IMR-90 (cell line): ENCODE results near the gene RFXANK. TPM values are rescaled to one million over a fixed set of nuclear protein-coding genes. Genes with fewer than 3 reads are reported as not detected.

Experiments used
- ATAC-seq: fragments of 200-7000 bp; cut with Tn5 transposase; 2 replicates; pipeline ENCODE4 v1.9.1; 2020; ENCODE audit warnings: low read depth, mild to moderate bottlenecking, moderate library complexity
- Bru-seq: library from RNA; stranded (reverse); fragments of 400-500 nt; gene quantifications from one replicate; lab custom pipeline; 2021; lab: Mats Ljungman, UMichigan
- BruChase-seq, 2 experiments: library from RNA; stranded (reverse); fragments of 400-500 nt; gene quantifications; one replicate each; lab custom pipeline; 2021; lab: Mats Ljungman, UMichigan
- BruUV-seq: library from RNA; stranded (reverse); fragments of 400-500 nt; replicated peaks from 2 replicates; lab custom pipeline; 2021; lab: Mats Ljungman, UMichigan
- CTCF ChIA-PET: fragments of 300-600 bp; formaldehyde crosslinking; extraction: SDS; loops from one replicate; lab custom pipeline; 2021; ENCODE audit warnings: antibody characterized with exemption; lab: Yijun Ruan, JAX
- POLR2A ChIA-PET: fragments of 300-600 bp; sonication (Branson Sonifier 250); formaldehyde crosslinking; loops from one replicate; lab custom pipeline; 2022; ENCODE audit warnings: antibody characterized with exemption; ENCODE audit not compliant: unreplicated experiment; lab: Charles Lee
- DNase-seq: peaks from one replicate; pipeline ENCODE4 v3.0.0; 2013
- H2AFZ ChIP-seq: replicated peaks from 2 replicates; pipeline ENCODE3; 2013; ENCODE audit warnings: low read length, mild to moderate bottlenecking; ENCODE audit not compliant: poor library complexity
- H2AK5ac ChIP-seq: 2 replicates; pipeline ENCODE4 v1.6.1; 2013; ENCODE audit warnings: low read depth, low read length, inconsistent platforms
- H2AK9ac ChIP-seq: replicated peaks from 2 replicates; pipeline ENCODE3; 2013; ENCODE audit warnings: mild to moderate bottlenecking, low read depth, low read length, moderate library complexity; ENCODE audit not compliant: poor library complexity
- H2BK120ac ChIP-seq: 2 replicates; pipeline ENCODE4 v1.6.1; 2013; ENCODE audit warnings: low read depth, low read length, inconsistent platforms
- H2BK15ac ChIP-seq: 3 replicates; pipeline ENCODE4 v1.6.1; 2013; ENCODE audit warnings: low read depth, low read length, inconsistent platforms
- H2BK20ac ChIP-seq: 2 replicates; pipeline ENCODE4 v1.6.1; 2013; ENCODE audit warnings: low read depth, mild to moderate bottlenecking, inconsistent platforms, low read length, moderate library complexity
- H2BK5ac ChIP-seq: 2 replicates; pipeline ENCODE4 v1.6.1; 2013; ENCODE audit warnings: mild to moderate bottlenecking, low read depth, low read length, inconsistent platforms; ENCODE audit not compliant: poor library complexity, severe bottlenecking
- H3K14ac ChIP-seq: replicated peaks from 2 replicates; pipeline ENCODE4 v1.6.1; 2013; ENCODE audit warnings: low read depth, low read length, inconsistent platforms
- H3K18ac ChIP-seq: 2 replicates; pipeline ENCODE4 v1.6.1; 2013; ENCODE audit warnings: low read depth, low read length, control low read depth
- H3K23ac ChIP-seq: 2 replicates; pipeline ENCODE4 v1.6.1; 2013; ENCODE audit warnings: low read depth, low read length, inconsistent platforms
- H3K27ac ChIP-seq: 2 replicates; pipeline ENCODE4 v1.5.1; 2013; ENCODE audit warnings: mild to moderate bottlenecking, control low read depth, low read length; ENCODE audit not compliant: insufficient read depth
- H3K27me3 ChIP-seq: 2 replicates; pipeline ENCODE4 v1.6.1; 2013; ENCODE audit warnings: low read length; ENCODE audit not compliant: control insufficient read depth, insufficient read depth
- H3K36me3 ChIP-seq: 2 replicates; pipeline ENCODE4 v1.6.1; 2013; ENCODE audit warnings: low read length, mixed read lengths; ENCODE audit not compliant: control insufficient read depth, insufficient read depth
- H3K4ac ChIP-seq: 2 replicates; pipeline ENCODE4 v1.6.1; 2013; ENCODE audit warnings: low read depth, low read length, inconsistent platforms
- H3K4me1 ChIP-seq: 2 replicates; pipeline ENCODE4 v1.6.1; 2013; ENCODE audit warnings: low read length, mixed read lengths; ENCODE audit not compliant: control insufficient read depth, insufficient read depth
- H3K4me2 ChIP-seq: 2 replicates; pipeline ENCODE4 v1.6.1; 2013; ENCODE audit warnings: low read depth, mild to moderate bottlenecking, control low read depth, low read length, moderate library complexity
- H3K4me3 ChIP-seq: 2 replicates; pipeline ENCODE4 v1.5.1; 2013; ENCODE audit warnings: low read depth, mild to moderate bottlenecking, control low read depth, low read length, moderate library complexity; ENCODE audit not compliant: insufficient read depth
- H3K56ac ChIP-seq: 2 replicates; pipeline ENCODE4 v1.6.1; 2013; ENCODE audit warnings: low read length, inconsistent platforms; ENCODE audit not compliant: insufficient read depth; ENCODE audit errors: extremely low read depth
- H3K79me1 ChIP-seq, 2 experiments: 2 replicates each; pipeline ENCODE4 v1.6.1; 2013; ENCODE audit warnings: low read length in 2 of 2, inconsistent platforms in 1 of 2, low read depth in 1 of 2
- H3K9ac ChIP-seq: 2 replicates; pipeline ENCODE4 v1.6.1; 2013; ENCODE audit warnings: low read depth, low read length, control low read depth
- H3K9me1 ChIP-seq: 2 replicates; pipeline ENCODE4 v1.6.1; 2013; ENCODE audit warnings: low read length, inconsistent platforms; ENCODE audit not compliant: insufficient read depth
- H3K9me3 ChIP-seq: 2 replicates; pipeline ENCODE4 v1.6.1; 2013; ENCODE audit warnings: low read length; ENCODE audit not compliant: control insufficient read depth, insufficient read depth
- H4K20me1 ChIP-seq: 2 replicates; pipeline ENCODE4 v1.6.1; 2013; ENCODE audit warnings: low read length, inconsistent platforms; ENCODE audit not compliant: insufficient read depth
- H4K5ac ChIP-seq: 2 replicates; pipeline ENCODE4 v1.6.1; 2013; ENCODE audit warnings: mild to moderate bottlenecking, low read depth, low read length, control low read depth
- H4K8ac ChIP-seq, 2 experiments: 2 replicates each; pipeline ENCODE4 v1.6.1; 2013; ENCODE audit warnings: low read depth in 2 of 2, low read length in 2 of 2, control low read depth in 1 of 2, inconsistent platforms in 1 of 2
- H4K91ac ChIP-seq: 2 replicates; pipeline ENCODE4 v1.6.1; 2013; ENCODE audit warnings: low read depth, low read length, inconsistent platforms; ENCODE audit not compliant: insufficient read depth
- CEBPB ChIP-seq: IDR thresholded peaks from 2 replicates; pipeline ENCODE4 v1.6.1; 2012; ENCODE audit warnings: low read depth, low read length, improper control_type of control experiment
- CHD1 ChIP-seq: IDR thresholded peaks from 2 replicates; pipeline ENCODE4 v1.6.1; 2012; ENCODE audit warnings: low read depth, low read length, improper control_type of control experiment
- FOS ChIP-seq: fragments of 150-350 bp; IDR thresholded peaks from 2 replicates; pipeline ENCODE4 v1.6.1; 2016; ENCODE audit warnings: low read depth, low read length
- MAZ ChIP-seq: IDR thresholded peaks from 2 replicates; pipeline ENCODE4 v1.6.1; 2012; ENCODE audit warnings: low read depth, mild to moderate bottlenecking, low read length, improper control_type of control experiment, moderate library complexity, borderline replicate concordance
- USF2 ChIP-seq: fragments of 150-350 bp; IDR thresholded peaks from 2 replicates; pipeline ENCODE4 v1.6.1; 2017; ENCODE audit warnings: mild to moderate bottlenecking, antibody characterized with exemption, low read length, low read depth
- WGBS, 2 experiments: methylation state at CpG; one replicate each; pipeline versions ENCODE4 v1.1.5 to v1.1.7; 2013; ENCODE audit warnings: missing lambda C conversion rate in 2 of 2; ENCODE audit not compliant: insufficient read length in 1 of 2; ENCODE audit errors: extremely low coverage in 2 of 2; 5-methylcytosine and 5-hydroxymethylcytosine counted together
- dilution Hi-C: fragments of 300-500 bp; cut with HindIII; formaldehyde crosslinking; loops from one replicate; pipeline ENCODE4 v1.14.3; 2018; ENCODE audit warnings: low sequenced_read_pairs; ENCODE audit not compliant: unreplicated experiment
- in situ Hi-C: fragments of 300-500 bp; cut with MboI; formaldehyde crosslinking; loops from 3 replicates; pipeline ENCODE4 v1.14.3; 2019; ENCODE audit warnings: low sequenced_read_pairs, inconsistent platforms, mixed read lengths
- intact Hi-C: fragments of 100-400 bp; cut with micrococcal nuclease; formaldehyde crosslinking; loops from 2 replicates; pipeline ENCODE4 v1.10.0; 2022
- long read RNA-seq: library from polyadenylated mRNA; unstranded; transcript quantifications from one replicate; pipeline ENCODE4 v2.0.0, GENCODE V29; 2021; ENCODE audit not compliant: unreplicated experiment
- polyA plus RNA-seq, 3 experiments: library from polyadenylated mRNA; depleted of rRNA; stranded (reverse); fragments of >200 nt; gene quantifications; 2 replicates each; pipeline ENCODE4 v1.2.3, GENCODE V29; 2012; ENCODE audit warnings: low replicate concordance in 1 of 3
- total RNA-seq: library from RNA; depleted of rRNA; stranded (reverse); fragments of >200 nt; gene quantifications from 2 replicates; pipeline ENCODE4 v1.2.3, GENCODE V29; 2012; rRNA removed

RFXANK gene
- total RNA-seq (61.4 and 68.3 TPM in 2 replicates), polyA plus RNA-seq (2012; rRNA removed) (97.8 and 109 TPM in 2 replicates), Bru-seq, nascent RNA (percentile 58 among the genes with signal in this experiment), BruChase-seq, experiment 1, labeled RNA remaining after a 6-hour chase (percentile 75 among the genes with signal in this experiment), BruChase-seq, experiment 2, labeled RNA remaining after a 2-hour chase (percentile 68 among the genes with signal in this experiment)
- polyA plus RNA-seq (2012; cell fraction: cytosol; rRNA removed), result 97.2 and 177 TPM in 2 replicates
- 235 and 419 TPM in 2 replicates for polyA plus RNA-seq (2012; cell fraction: nucleus; rRNA removed; ENCODE audit: low replicate concordance)
- long read RNA-seq, transcript RFXANK-203 (9 exons, 1,212 nt), result major isoform, 11 of 37 reads
- long read RNA-seq, partial matches to known transcripts, result 11 of 37 reads
- long read RNA-seq, other reads (novel, unspliced or antisense), result 12 of 37 reads

GRCh38 chr19:19192078-19192882, at the start of gene RFXANK, which contains the start of gene BORCS8:
TSS of gene RFXANK (plus strand) at chr19:19192258. CDS start at chr19:19193947, 1,689 bp downstream.
TSS of gene BORCS8 (minus strand) at chr19:19192152. CDS start at chr19:19192117, 35 bp downstream.
- Histone ChIP-seq H3K9ac (peak within 1 kb of the TSS; percentile 97), H3K18ac (peak within 1 kb of the TSS; percentile 93), H3K4me2 (peak within 1 kb of the TSS; percentile 92), H4K8ac (peak within 1 kb of the TSS; percentile 95 to 99), H4K20me1 (peaks cover 9% of the 10 kb centered on the region), H2AFZ (peak within 1 kb of the TSS; percentile 98), H3K4me1 (peaks cover 6% of the 10 kb centered on the region; the same call in 1 of the 2 replicates), H3K56ac (peak within 1 kb of the TSS; percentile 88), H4K91ac (peak within 1 kb of the TSS; percentile 96), H2BK20ac (no peak within 1 kb of the TSS), H2AK9ac (peak within 1 kb of the TSS; percentile 88), H3K9me3 (no peaks in the 10 kb centered on the region), H3K79me1 (peaks cover 42 to 65% of the 10 kb centered on the region in 2 experiments), H3K23ac (peak within 1 kb of the TSS; percentile 77), H3K4ac (peak within 1 kb of the TSS; percentile 89), H3K4me3 (peak within 1 kb of the TSS; percentile 96), H4K5ac (peak within 1 kb of the TSS; percentile 96), H3K14ac (peak within 1 kb of the TSS; percentile 84), H2BK120ac (peak within 1 kb of the TSS; percentile 78), H3K27ac (peak within 1 kb of the TSS; percentile 98), H3K36me3 (peaks cover 13% of the 10 kb centered on the region), H2BK5ac (peak within 1 kb of the TSS; percentile 93), H2AK5ac (peak within 1 kb of the TSS; percentile 88), H2BK15ac (peak within 1 kb of the TSS; percentile 66; the same call in 1 of the 3 replicates), H3K27me3 (no peaks in the 10 kb centered on the region), H3K9me1 (no peaks in the 10 kb centered on the region; the same call in 1 of the 2 replicates)
- ATAC-seq (peak; percentile 95), DNase-seq (peak; percentile 98)
- in situ Hi-C loops, result no loop called here
- ChIA-PET CTCF (no interaction called here), POLR2A (interaction anchor here (0.5 to 1.0 kb wide), 3 partner anchors 11 to 135 kb away, joined by 3 to 26 read pairs (median 5); partner anchors contain the start of gene NR2C2AP)
- peak; percentile 13; the same call in 1 of the 2 replicates for TF ChIP-seq USF2
- TF ChIP-seq CHD1, result peak; percentile 54; the same call in 1 of the 2 replicates
- TF ChIP-seq CEBPB, result no peak
- TF ChIP-seq MAZ, result peak; percentile 82; the same call in 1 of the 2 replicates
- TF ChIP-seq FOS, result no peak
- intact Hi-C loops, result loop anchor here (2.0 kb wide), 1 partner anchor 129 kb away; the partner anchor contains the start of genes MAU2 and SUGP1
- BruUV-seq, result no TSS peak
- dilution Hi-C loops, result no loop called here
- 0% methylated on average over 4 of the region's 53 CpGs; no CpG with 5 or more reads in 1 of the 2 experiments for WGBS, 2 experiments
